ENCODE measurements around the gene PIP5K1A.

Gene PIP5K1A

GRCh38 chr1:151198254-151199127 is at the start of gene PIP5K1A:
Gene PIP5K1A, plus strand, starts transcription at chr1:151198552. Its CDS starts 445 bp downstream, at chr1:151198997.
- H3K4me3 ChIP-seq (replicated peaks in 1 of 2; ENCODE audit: low read depth in 2 of 2, low read length in 2 of 2) = peak within 1 kb of the TSS; percentile 87 to 99
- peak; percentile 99 for DNase-seq (ENCODE audit: low read depth in 2 of 2)
- no peak for TF ChIP-seq CTCF (IDR thresholded peaks at IDR 0.05; ENCODE audit: low read depth, low read length)

GRCh38 chr1:151156515-151156819 is 41.9 kb upstream of the PIP5K1A start, which contains the start of gene TNFAIP8L2:
Gene TNFAIP8L2, plus strand, starts transcription at chr1:151156649. Its CDS starts 2,049 bp downstream, at chr1:151158698.
- no peak within 1 kb of the TSS for H3K4me3 ChIP-seq (replicated peaks in 1 of 2; ENCODE audit: low read depth in 2 of 2, low read length in 2 of 2)
- no peak for TF ChIP-seq CTCF (IDR thresholded peaks at IDR 0.05; ENCODE audit: low read depth, low read length)
- DNase-seq (ENCODE audit: low read depth in 2 of 2) = no peak

GRCh38 chr1:151157067-151157531 is 41.3 kb upstream of the PIP5K1A start:
- no peak for DNase-seq (ENCODE audit: low read depth in 2 of 2)
- H3K4me3 ChIP-seq (replicated peaks in 1 of 2; ENCODE audit: low read depth in 2 of 2, low read length in 2 of 2) = no peak overlapping the region
- no peak for TF ChIP-seq CTCF (IDR thresholded peaks at IDR 0.05; ENCODE audit: low read depth, low read length)

- TF ChIP-seq CTCF (IDR thresholded peaks at IDR 0.05; ENCODE audit: low read depth, low read length) = no peak
- no peak overlapping the region for H3K4me3 ChIP-seq (replicated peaks in 1 of 2; ENCODE audit: low read depth in 2 of 2, low read length in 2 of 2)
- no peak for DNase-seq (ENCODE audit: low read depth in 2 of 2)
These were observed 40.0 kb upstream of the PIP5K1A start for GRCh38 chr1:151158326-151158725.

GRCh38 chr1:151158751-151159251 is 39.6 kb upstream of the PIP5K1A start:
- no peak for TF ChIP-seq CTCF (IDR thresholded peaks at IDR 0.05; ENCODE audit: low read depth, low read length)
- no peak for DNase-seq (ENCODE audit: low read depth in 2 of 2)
- H3K4me3 ChIP-seq (replicated peaks in 1 of 2; ENCODE audit: low read depth in 2 of 2, low read length in 2 of 2) = no peak overlapping the region

GRCh38 chr1:151159373-151159772 is 39.0 kb upstream of the PIP5K1A start:
- no peak overlapping the region for H3K4me3 ChIP-seq (replicated peaks in 1 of 2; ENCODE audit: low read depth in 2 of 2, low read length in 2 of 2)
- TF ChIP-seq CTCF (IDR thresholded peaks at IDR 0.05; ENCODE audit: low read depth, low read length) = no peak
- no peak for DNase-seq (ENCODE audit: low read depth in 2 of 2)

Data from cardiac fibroblast (primary cell).